HepG2 (cell line): ENCODE measurements around the gene ADGRF5. TPM values are rescaled to one million over a fixed set of nuclear protein-coding genes. Genes with fewer than 3 reads are reported as not detected.

Experiments used
- ATAC-seq: fragments of 200-7000 bp; cut with Tn5 transposase; 3 replicates; pipeline ENCODE4 v1.9.1; 2020; ENCODE audit warnings: mild to moderate bottlenecking, moderate library complexity
- BruUV-seq: library from RNA; stranded (reverse); fragments of 400-500 nt; replicated peaks from 2 replicates; lab custom pipeline; 2021; lab: Mats Ljungman, UMichigan
- CTCF ChIA-PET: fragments of 300-600 bp; formaldehyde crosslinking; extraction: SDS; loops from one replicate; lab custom pipeline; 2021; ENCODE audit warnings: low total read pairs, inconsistent platforms, low intra/inter-chr PET ratio; lab: Yijun Ruan, JAX
- POLR2A ChIA-PET: fragments of 350-600 bp; sonication (Branson Sonifier 250); formaldehyde crosslinking; loops from one replicate; lab custom pipeline; 2020; ENCODE audit warnings: antibody characterized with exemption, inconsistent platforms; lab: Yijun Ruan, JAX
- DNase-seq: peaks from one replicate; pipeline ENCODE4 v3.0.0-alpha.2; 2015; ENCODE audit warnings: low spot score
- FAIRE-seq: peaks from 3 replicates; lab custom pipeline; 2011; peaks lifted over from hg19 to GRCh38; lab: Jason Lieb, UNC
- H2AFZ ChIP-seq: one replicate; pipeline ENCODE4 v1.6.1; 2011; ENCODE audit warnings: low read length, inconsistent platforms
- H3K27ac ChIP-seq: fragments of 300-600 bp; 3 replicates; pipeline ENCODE4 v1.8.0; 2011; ENCODE audit warnings: mixed run types, mild to moderate bottlenecking, mixed read lengths, low read length, inconsistent platforms; ENCODE audit not compliant: insufficient read depth; ENCODE audit errors: extremely low read length
- H3K27me3 ChIP-seq, 2 experiments: fragments of 200-600 bp in 1 of 2; 2 replicates in 1 of 2; 3 replicates in 1 of 2; pipeline versions ENCODE4 v1.6.0 to v1.8.0; 2011; ENCODE audit warnings: low read length in 2 of 2, mild to moderate bottlenecking in 2 of 2, moderate library complexity in 2 of 2, inconsistent platforms in 1 of 2; ENCODE audit not compliant: insufficient read depth in 2 of 2, control insufficient read depth in 1 of 2
- H3K36me3 ChIP-seq, 2 experiments: fragments of 200-600 bp in 1 of 2; replicated peaks in 1 of 2; 2 replicates in 1 of 2; 3 replicates in 1 of 2; pipeline versions ENCODE4 v1.5.1 to v1.8.0; 2011; ENCODE audit warnings: low read length in 2 of 2, inconsistent platforms in 1 of 2; ENCODE audit not compliant: insufficient read depth in 2 of 2, control insufficient read depth in 1 of 2
- H3K4me1 ChIP-seq: 2 replicates; pipeline ENCODE4 v1.5.1; 2012; ENCODE audit warnings: low read length, inconsistent platforms; ENCODE audit not compliant: insufficient read depth
- H3K4me2 ChIP-seq: 2 replicates; pipeline ENCODE4 v1.6.0; 2011; ENCODE audit warnings: low read depth, low read length, inconsistent platforms
- H3K4me3 ChIP-seq, 3 experiments: fragments of 200-600 bp in 1 of 3; sonication (generic), shearing (Covaris generic) in 1 of 3; replicated peaks in 1 of 3; 2 replicates each; pipeline ENCODE4 v1.5.1; 2011 to 2016; ENCODE audit warnings: low read length in 3 of 3, inconsistent platforms in 2 of 3, low read depth in 2 of 3, mild to moderate bottlenecking in 2 of 3, control low read depth in 1 of 3, mixed read lengths in 1 of 3; ENCODE audit not compliant: insufficient read depth in 1 of 3
- H3K79me2 ChIP-seq: one replicate; pipeline ENCODE4 v1.6.1; 2011; ENCODE audit warnings: low read length, inconsistent platforms; ENCODE audit not compliant: insufficient read depth
- H3K9ac ChIP-seq: 2 replicates; pipeline ENCODE4 v1.6.0; 2011; ENCODE audit warnings: mild to moderate bottlenecking, low read depth, low read length, inconsistent platforms; ENCODE audit not compliant: insufficient read depth
- H3K9me3 ChIP-seq: 2 replicates; pipeline ENCODE4 v1.5.1; 2012; ENCODE audit warnings: mild to moderate bottlenecking, low read length
- H4K20me1 ChIP-seq: 2 replicates; pipeline ENCODE4 v1.6.0; 2011; ENCODE audit warnings: inconsistent platforms, mild to moderate bottlenecking, low read length, moderate library complexity; ENCODE audit not compliant: insufficient read depth
- CEBPB ChIP-seq: IDR thresholded peaks from 2 replicates; pipeline ENCODE4 v1.6.1; 2011; ENCODE audit warnings: low read depth, low read length, improper control_type of control experiment, borderline replicate concordance
- CEBPG ChIP-seq: IDR thresholded peaks from 2 replicates; pipeline ENCODE4 v1.6.1; 2016
- FOXA1 ChIP-seq, 2 experiments: fragments of 450-650 bp in 1 of 2; sonication (generic) in 1 of 2; formaldehyde crosslinking in 1 of 2; IDR thresholded peaks; 2 replicates each; pipeline versions ENCODE4 v1.4.0 to v1.6.1; 2016 to 2020; ENCODE audit warnings: missing genetic modification reagents in 1 of 2
- HNF4A ChIP-seq: sonication (generic); formaldehyde crosslinking; IDR thresholded peaks from 2 replicates; pipeline ENCODE4 v1.4.0; 2020; ENCODE audit warnings: missing genetic modification reagents
- NFYC ChIP-seq: IDR thresholded peaks from 2 replicates; pipeline ENCODE4 v1.6.1; 2016; ENCODE audit warnings: missing genetic modification reagents, missing compliant biosample characterization
- RXRB ChIP-seq: IDR thresholded peaks from 2 replicates; pipeline ENCODE4 v1.6.1; 2016; ENCODE audit warnings: borderline replicate concordance, missing genetic modification reagents, missing compliant biosample characterization
- SOX13 ChIP-seq, 3 experiments: fragments of 450-650 bp in 1 of 3; sonication (generic) in 1 of 3; formaldehyde crosslinking in 1 of 3; IDR thresholded peaks in 2 of 3; conservative IDR thresholded peaks in 1 of 3; 2 replicates each; pipeline versions ENCODE4 v1.5.0 to v1.6.1; 2016 to 2020; ENCODE audit warnings: antibody characterized with exemption in 1 of 3, mild to moderate bottlenecking in 1 of 3, missing compliant biosample characterization in 1 of 3, missing genetic modification reagents in 1 of 3, moderate library complexity in 1 of 3
- ZMAT5 ChIP-seq: sonication (generic); formaldehyde crosslinking; IDR thresholded peaks from 2 replicates; pipeline ENCODE4 v1.5.0; 2020; ENCODE audit warnings: mild to moderate bottlenecking, low read depth, missing genetic modification reagents, borderline replicate concordance
- ZNF292 ChIP-seq: sonication (generic); formaldehyde crosslinking; IDR thresholded peaks from 2 replicates; pipeline ENCODE4 v1.8.1; 2022; ENCODE audit warnings: mild to moderate bottlenecking, low read depth, missing genetic modification reagents, borderline replicate concordance
- ZNF652 ChIP-seq: IDR thresholded peaks from 2 replicates; pipeline ENCODE4 v1.6.1; 2016; ENCODE audit warnings: low read depth, borderline replicate concordance
- ZNF7 ChIP-seq: IDR thresholded peaks from 2 replicates; pipeline ENCODE4 v1.6.1; 2016; ENCODE audit warnings: missing biosample characterization, missing genetic modification reagents
- ZNF792 ChIP-seq: IDR thresholded peaks from 2 replicates; pipeline ENCODE4 v1.6.1; 2016
- WGBS: methylation state at CpG from one replicate; pipeline ENCODE4 v1.1.6; 2017; ENCODE audit warnings: low lambda C conversion rate; 5-methylcytosine and 5-hydroxymethylcytosine counted together
- in situ Hi-C: cut with HindIII; loops from 2 replicates; pipeline ENCODE4 v1.10.0; 2017; ENCODE audit warnings: low pct_unique_long_range_greater_than_20kb; ENCODE audit not compliant: extremely low pct_ligation_motif_present
- intact Hi-C: fragments of 100-400 bp; cut with micrococcal nuclease; formaldehyde crosslinking; loops from one replicate; pipeline ENCODE4 v1.10.0; 2022; ENCODE audit not compliant: unreplicated experiment
- polyA plus RNA-seq, 8 experiments: library from polyadenylated mRNA; depleted of rRNA in 3 of 8; stranded (reverse) in 7 of 8; unstranded in 1 of 8; fragments of >200 nt; fragmentation: Illumina TruSeq in 4 of 8; extraction: Trizol in 4 of 8; gene quantifications; 2 replicates each; pipeline versions ENCODE4 v1.2.1 to v1.2.3, GENCODE V29; 2011 to 2016; ENCODE audit warnings: low read depth in 4 of 8, missing spikeins in 1 of 8, mixed read lengths in 1 of 8; ENCODE audit not compliant: insufficient read depth in 1 of 8
- total RNA-seq, 5 experiments: library from RNA; depleted of rRNA; stranded (reverse); fragments of >200 nt; fragmentation: Illumina TruSeq; extraction: Trizol; gene quantifications; 2 replicates each; pipeline ENCODE4 v1.2.3, GENCODE V29; 2016; ENCODE audit warnings: low read depth in 1 of 5

ADGRF5 gene
- total and polyA plus RNA-seq, 2 of the 13 experiments (the other 11 are each of a cell fraction or from before 2014, with no cell fraction given): not detected

- Histone ChIP-seq H3K4me2 (no peak overlapping the region), H3K79me2 (no peaks in the 10 kb centered on the region), H4K20me1 (no peaks in the 10 kb centered on the region), H3K36me3 (no peaks in the 10 kb centered on the region), H3K27ac (no peak overlapping the region), H3K9me3 (no peaks in the 10 kb centered on the region), H3K9ac (no peak overlapping the region), H3K4me1 (peaks cover 12% of the 10 kb centered on the region), H3K27me3 (no peaks in the 10 kb centered on the region), H2AFZ (no peak overlapping the region), H3K4me3 (no peak overlapping the region)
- DNase-seq (peak; percentile 25), FAIRE-seq (peak; percentile 46), ATAC-seq (peak; percentile 77)
- CTCF ChIA-PET: no interaction called here
- intact Hi-C loops (no loop called here), in situ Hi-C loops (no loop called here)
- no TSS peak for BruUV-seq
- TF ChIP-seq ZNF7 (CRISPR knock-in tag): peak; percentile 33; the same call in 1 of the 2 replicates
- no peak for TF ChIP-seq ZNF292 (CRISPR knock-in tag)
- no peak for TF ChIP-seq SOX13 (IDR thresholded peaks at IDR 0.05)
- TF ChIP-seq SOX13 (CRISPR knock-in tag; conservative IDR thresholded peaks at IDR 0.05 in 1 of 2, IDR thresholded peaks at IDR 0.05 in 1 of 2): peak in 1 of 2 experiments; percentile 15; a peak in 1 of 4 replicates
- 0 out of 2 replicates have a peak, but pooled peaks have one; percentile 9 for TF ChIP-seq ZNF652 (CRISPR knock-in tag)
- TF ChIP-seq NFYC (CRISPR knock-in tag): no peak
- TF ChIP-seq ZMAT5 (CRISPR knock-in tag): no peak
- peak; percentile 79; the same call in 1 of the 2 replicates for TF ChIP-seq CEBPB
- TF ChIP-seq HNF4A (CRISPR knock-in tag): peak; percentile 13; the same call in 1 of the 2 replicates
- peak; percentile 70 for TF ChIP-seq CEBPG (CRISPR knock-in tag)
- 0 out of 2 replicates have a peak, but pooled peaks have one; percentile 18 for TF ChIP-seq RXRB
- no peak for TF ChIP-seq FOXA1 (IDR thresholded peaks at IDR 0.05)
- TF ChIP-seq FOXA1 (CRISPR knock-in tag; IDR thresholded peaks at IDR 0.05): peak; percentile 19; the same call in 1 of the 2 replicates
- TF ChIP-seq ZNF792 (CRISPR knock-in tag): peak; percentile 58; the same call in 1 of the 2 replicates
- POLR2A ChIA-PET: no interaction called here
- WGBS: 2% methylated on average over 4 of the region's 4 CpGs
Observed at GRCh38 chr6:46821458-46821881, 100.3 kb downstream of the ADGRF5 start.
